Measurements from ENCODE around the gene ASB4.
"Not testable (repeated sequence)": the region's sequence is repeated elsewhere in the genome, so short reads cannot be mapped to it uniquely, and the experiment has no call there.

The ASB4 gene

GRCh38 chr7:95527033-95527775 is 41.5 kb downstream of the ASB4 start:
- DNase-seq, result peak; percentile 53

GRCh38 chr7:95527776-95528250 is 42.1 kb downstream of the ASB4 start:
- DNase-seq, result no peak

- no peak for DNase-seq
These were observed 44.0 kb downstream of the ASB4 start for GRCh38 chr7:95529701-95530100.

GRCh38 chr7:95530881-95531280 is 45.1 kb downstream of the ASB4 start:
- DNase-seq, result no peak

- no peak for DNase-seq
These were observed 46.0 kb downstream of the ASB4 start for GRCh38 chr7:95531605-95532219.

GRCh38 chr7:95534796-95535195 is 49.1 kb downstream of the ASB4 start:
- no peak for DNase-seq

- DNase-seq, result no peak
These were observed 49.9 kb downstream of the ASB4 start for GRCh38 chr7:95535662-95536061.

GRCh38 chr7:95536656-95537311 is 51.0 kb downstream of the ASB4 start:
- DNase-seq, result no peak

GRCh38 chr7:95537468-95537867 is 51.7 kb downstream of the ASB4 start:
- DNase-seq, result no peak

- DNase-seq, result no peak
These were observed 53.7 kb downstream of the ASB4 start for GRCh38 chr7:95539426-95539825.

- DNase-seq, result no peak
These were observed 54.6 kb downstream of the ASB4 start for GRCh38 chr7:95540366-95540765.

- DNase-seq, result no peak
These were observed 57.6 kb downstream of the ASB4 start for GRCh38 chr7:95543312-95543711.

GRCh38 chr7:95544171-95544570 is 58.4 kb downstream of the ASB4 start:
- no peak for DNase-seq

- peak; percentile 55 for DNase-seq
These were observed 59.4 kb downstream of the ASB4 start for GRCh38 chr7:95545007-95545615.

GRCh38 chr7:95545673-95546072 is 59.9 kb downstream of the ASB4 start:
- no peak for DNase-seq

GRCh38 chr7:95546647-95547046 is 60.9 kb downstream of the ASB4 start:
- DNase-seq, result no peak

- no peak for DNase-seq
These were observed 61.9 kb downstream of the ASB4 start for GRCh38 chr7:95547361-95548348.

- peak; percentile 82 for DNase-seq
These were observed 64.2 kb downstream of the ASB4 start for GRCh38 chr7:95549818-95550529.

GRCh38 chr7:95550546-95550945 is 64.8 kb downstream of the ASB4 start:
- DNase-seq, result no peak

- not testable (repeated sequence) for DNase-seq
These were observed 66.5 kb downstream of the ASB4 start for GRCh38 chr7:95552010-95552926.

Measured in EL (cell line).